ENCODE results near the gene PDZD7.

PDZD7 gene

GRCh38 chr10:101055411-101055810, 24.5 kb upstream of the PDZD7 start:
- TF ChIP-seq CTCF (IDR thresholded peaks at IDR 0.05; ENCODE audit: control extremely low read depth, extremely low read depth, low read depth, missing control alignments): peak; percentile 16
- CTCF ChIA-PET: interaction anchor here (0.8 to 23.4 kb wide), 5 partner anchors 9 to 87 kb away, joined by 3 to 855 read pairs (median 6); partner anchors contain the start of genes PDZD7 and SFXN3
- POLR2A ChIA-PET: interaction anchor here (0.6 kb wide), 1 partner anchor 1151 kb away, joined by 6 read pairs; no protein-coding TSS in a partner anchor
- no peak for DNase-seq (ENCODE audit: extremely low spot score)

- DNase-seq (ENCODE audit: extremely low spot score): no peak
- ChIA-PET POLR2A (no interaction called here), CTCF (interaction anchor here (1.4 to 28.8 kb wide), 5 partner anchors 6 to 41 kb away, joined by 3 to 855 read pairs (median 59); partner anchors contain the start of genes KAZALD1, PDZD7 and SFXN3)
- no peak for TF ChIP-seq CTCF (IDR thresholded peaks at IDR 0.05; ENCODE audit: control extremely low read depth, extremely low read depth, low read depth, missing control alignments)
Observed at GRCh38 chr10:101054876-101055275, 23.9 kb upstream of the PDZD7 start.

- no peak for TF ChIP-seq CTCF (IDR thresholded peaks at IDR 0.05; ENCODE audit: control extremely low read depth, extremely low read depth, low read depth, missing control alignments)
- ChIA-PET POLR2A (no interaction called here), CTCF (interaction anchor here (1.0 to 28.8 kb wide), 4 partner anchors 7 to 56 kb away, joined by 3 to 855 read pairs (median 429); partner anchors contain the start of genes KAZALD1, PDZD7 and SFXN3)
- DNase-seq (ENCODE audit: extremely low spot score): no peak
Observed at GRCh38 chr10:101054351-101054750, 23.4 kb upstream of the PDZD7 start.

GRCh38 chr10:101053516-101053915, 22.6 kb upstream of the PDZD7 start:
- CTCF ChIA-PET: interaction anchor here (1.0 to 28.8 kb wide), 3 partner anchors 7 to 55 kb away, joined by 3 to 855 read pairs (median 855); partner anchors contain the start of genes KAZALD1, PDZD7 and SFXN3
- no peak for DNase-seq (ENCODE audit: extremely low spot score)
- no peak for TF ChIP-seq CTCF (IDR thresholded peaks at IDR 0.05; ENCODE audit: control extremely low read depth, extremely low read depth, low read depth, missing control alignments)
- POLR2A ChIA-PET: no interaction called here

- ChIA-PET POLR2A (no interaction called here), CTCF (interaction anchor here (1.2 to 28.8 kb wide), 6 partner anchors 9 to 88 kb away, joined by 4 to 855 read pairs (median 28); partner anchors contain the start of genes KAZALD1, PDZD7 and SFXN3)
- DNase-seq (ENCODE audit: extremely low spot score): no peak
- no peak for TF ChIP-seq CTCF (IDR thresholded peaks at IDR 0.05; ENCODE audit: control extremely low read depth, extremely low read depth, low read depth, missing control alignments)
Observed at GRCh38 chr10:101052285-101052684, 21.4 kb upstream of the PDZD7 start.

GRCh38 chr10:101050208-101051069, 19.5 kb upstream of the PDZD7 start:
- DNase-seq (ENCODE audit: extremely low spot score): peak; percentile 85
- POLR2A ChIA-PET: no interaction called here
- peak; percentile 82 for TF ChIP-seq CTCF (IDR thresholded peaks at IDR 0.05; ENCODE audit: control extremely low read depth, extremely low read depth, low read depth, missing control alignments)
- CTCF ChIA-PET: interaction anchor here (0.6 to 28.8 kb wide), 29 partner anchors 10 to 190 kb away, joined by 3 to 855 read pairs (median 5); partner anchors contain the start of genes KAZALD1, MRPL43, PDZD7 and SFXN3

Measured in GM10248 (cell line).